GM12872 (cell line): ENCODE data around the gene RAB28.

Source experiments
- TF ChIP-seq, protein P1 (sequence below): IDR thresholded peaks from 3 replicates; pipeline ENCODE4 v1.5.1; 2011; ENCODE audit warnings: low read depth, mild to moderate bottlenecking, low read length, moderate library complexity; ENCODE audit not compliant: insufficient read depth

Gene RAB28

DNA sequence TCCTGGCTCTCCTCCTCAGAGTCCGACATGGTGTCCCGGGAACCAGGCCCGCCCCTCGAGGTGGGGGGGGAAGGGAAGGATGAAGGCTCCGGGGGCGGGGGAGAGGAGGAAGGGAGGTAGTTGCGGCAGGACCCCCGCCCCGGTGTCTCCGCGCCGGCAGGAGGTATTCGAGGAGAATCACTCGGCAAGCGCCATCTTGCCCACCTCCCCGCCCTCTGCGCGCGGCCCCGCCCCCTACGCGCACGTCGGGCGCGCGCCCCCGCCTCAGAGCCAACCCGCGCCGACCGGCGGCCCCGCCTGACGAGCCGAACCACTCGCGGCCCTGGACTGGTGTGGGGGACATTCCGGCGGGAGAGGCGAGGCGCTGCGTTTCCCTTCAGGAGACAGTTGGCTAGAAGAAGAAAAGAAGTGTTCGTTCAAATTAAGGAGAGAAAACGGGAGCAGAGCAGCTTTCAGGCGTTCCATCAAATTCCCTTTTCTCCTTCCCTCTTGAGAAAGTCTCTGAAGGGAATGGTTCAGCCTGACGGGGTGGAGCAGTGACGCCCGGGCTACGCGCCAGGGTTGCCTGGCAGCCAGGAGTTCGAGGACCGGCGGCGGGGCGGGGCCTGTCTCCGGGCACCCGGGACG is at the start of gene RAB28:
Gene RAB28, minus strand, starts transcription at position 219 of the 627 bp plus-strand sequence.
- TF ChIP-seq, protein P1, sequence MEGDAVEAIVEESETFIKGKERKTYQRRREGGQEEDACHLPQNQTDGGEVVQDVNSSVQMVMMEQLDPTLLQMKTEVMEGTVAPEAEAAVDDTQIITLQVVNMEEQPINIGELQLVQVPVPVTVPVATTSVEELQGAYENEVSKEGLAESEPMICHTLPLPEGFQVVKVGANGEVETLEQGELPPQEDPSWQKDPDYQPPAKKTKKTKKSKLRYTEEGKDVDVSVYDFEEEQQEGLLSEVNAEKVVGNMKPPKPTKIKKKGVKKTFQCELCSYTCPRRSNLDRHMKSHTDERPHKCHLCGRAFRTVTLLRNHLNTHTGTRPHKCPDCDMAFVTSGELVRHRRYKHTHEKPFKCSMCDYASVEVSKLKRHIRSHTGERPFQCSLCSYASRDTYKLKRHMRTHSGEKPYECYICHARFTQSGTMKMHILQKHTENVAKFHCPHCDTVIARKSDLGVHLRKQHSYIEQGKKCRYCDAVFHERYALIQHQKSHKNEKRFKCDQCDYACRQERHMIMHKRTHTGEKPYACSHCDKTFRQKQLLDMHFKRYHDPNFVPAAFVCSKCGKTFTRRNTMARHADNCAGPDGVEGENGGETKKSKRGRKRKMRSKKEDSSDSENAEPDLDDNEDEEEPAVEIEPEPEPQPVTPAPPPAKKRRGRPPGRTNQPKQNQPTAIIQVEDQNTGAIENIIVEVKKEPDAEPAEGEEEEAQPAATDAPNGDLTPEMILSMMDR = no peak

DNA sequence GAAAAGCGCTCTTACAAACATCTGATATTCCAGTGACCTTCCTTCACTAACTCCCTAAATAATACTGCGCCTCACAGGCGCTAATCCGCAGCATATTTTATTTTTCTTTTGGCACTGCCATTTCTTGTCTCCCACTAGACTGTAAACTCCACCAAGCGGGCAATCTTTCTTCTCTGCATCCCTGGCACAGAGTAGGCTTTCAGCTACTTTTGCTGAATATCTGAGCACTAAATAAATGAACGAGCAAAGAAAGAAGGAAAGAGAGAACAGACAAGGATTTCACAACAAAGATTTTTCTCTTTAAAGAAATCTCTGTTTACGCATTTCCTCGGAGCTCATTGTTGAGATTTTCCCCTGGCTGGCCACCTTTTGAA is 47.5 kb upstream of the RAB28 start:
- TF ChIP-seq, protein P1 = no peak

DNA sequence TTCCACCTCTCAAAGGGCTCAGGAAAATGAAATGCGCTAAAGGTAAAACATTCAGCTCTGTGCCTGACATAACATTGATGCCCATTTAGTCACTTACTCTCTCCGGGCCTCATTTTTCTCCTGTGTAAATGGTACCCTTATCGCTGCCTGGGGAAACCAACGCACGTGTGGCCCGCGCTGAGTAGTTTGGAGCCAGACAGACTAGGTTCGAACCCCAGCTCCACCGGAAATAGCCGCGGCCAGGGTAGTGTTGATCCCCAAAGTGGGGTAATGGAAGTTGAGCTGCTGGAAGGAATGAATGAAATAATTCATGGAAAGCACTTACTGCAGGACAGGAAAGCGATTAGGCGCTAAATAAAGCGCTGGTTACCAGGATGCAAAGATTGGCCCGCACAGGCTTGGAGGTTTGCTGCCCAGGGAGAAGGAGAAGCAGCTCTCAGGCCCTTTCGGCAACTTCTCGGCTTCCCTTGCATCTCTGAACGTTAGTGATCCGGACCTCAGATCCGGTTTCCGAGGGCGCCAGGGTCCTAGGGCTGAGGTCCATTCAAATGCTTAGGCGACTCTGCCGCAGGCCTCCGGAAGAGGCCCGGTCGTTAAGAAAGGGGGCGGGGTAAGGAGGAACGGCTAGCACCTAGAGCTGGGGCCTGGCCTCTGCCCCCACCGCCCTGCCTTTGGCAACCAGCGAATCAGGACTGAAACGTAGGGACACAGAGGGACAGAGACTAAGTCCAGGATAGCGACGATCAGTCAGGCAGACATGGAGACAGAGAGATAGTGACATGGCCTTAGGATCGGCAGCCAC is 46.9 kb upstream of the RAB28 start:
- TF ChIP-seq, protein P1 = no peak

DNA sequence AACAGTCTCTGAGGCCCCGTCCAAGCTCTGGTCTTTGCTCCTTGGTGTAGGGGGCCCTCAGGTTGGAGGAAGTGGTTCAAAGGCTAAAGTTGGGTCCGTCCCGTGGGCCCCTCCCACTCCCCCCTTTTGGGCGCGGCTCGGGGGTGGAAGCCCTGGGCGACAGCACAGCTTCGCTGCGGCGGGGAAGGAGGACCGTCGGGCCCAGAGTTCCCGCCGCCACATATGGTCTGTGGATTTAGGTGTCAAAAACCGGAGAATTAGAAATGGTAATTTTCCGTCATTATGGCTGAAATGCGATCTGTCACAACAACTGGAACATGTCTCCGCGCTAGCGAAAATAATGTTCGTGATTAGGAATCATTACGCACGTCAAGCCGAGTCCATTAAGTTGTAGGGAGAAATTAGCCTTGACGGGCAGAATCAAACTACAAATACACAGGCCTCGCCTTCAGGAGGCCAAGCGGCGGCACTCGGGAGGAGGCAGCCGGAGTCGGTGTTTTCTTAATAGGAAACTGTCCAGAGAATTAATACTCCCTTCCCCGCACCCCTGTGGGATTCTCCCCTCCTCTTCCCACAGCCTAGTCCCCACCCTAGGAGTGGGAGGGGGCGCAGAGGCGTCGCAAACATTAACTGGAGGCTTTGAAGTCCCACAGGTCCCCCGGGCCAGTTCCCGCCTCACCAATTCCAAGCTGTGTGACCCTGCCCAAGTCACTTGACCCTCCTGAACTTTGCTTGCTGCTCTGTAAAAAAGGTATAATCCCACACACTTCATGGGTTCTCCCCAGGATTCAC is 45.2 kb upstream of the RAB28 start:
- TF ChIP-seq, protein P1 = no peak

DNA sequence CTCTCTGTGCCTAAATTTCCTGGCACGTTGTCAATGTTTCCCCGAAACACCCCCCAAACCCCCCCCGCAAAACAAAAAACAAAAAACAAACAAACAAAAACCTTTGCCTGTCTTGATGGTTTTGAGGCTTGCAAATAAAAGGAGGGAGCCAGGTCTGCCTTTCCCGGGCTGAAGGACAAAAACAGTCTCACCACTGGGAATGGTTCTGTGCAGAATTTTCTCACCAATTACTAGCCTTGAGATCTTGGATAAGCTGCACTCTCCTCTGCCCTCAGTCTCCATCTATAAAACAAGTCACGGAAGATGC is 44.6 kb upstream of the RAB28 start:
- TF ChIP-seq, protein P1 = no peak

DNA sequence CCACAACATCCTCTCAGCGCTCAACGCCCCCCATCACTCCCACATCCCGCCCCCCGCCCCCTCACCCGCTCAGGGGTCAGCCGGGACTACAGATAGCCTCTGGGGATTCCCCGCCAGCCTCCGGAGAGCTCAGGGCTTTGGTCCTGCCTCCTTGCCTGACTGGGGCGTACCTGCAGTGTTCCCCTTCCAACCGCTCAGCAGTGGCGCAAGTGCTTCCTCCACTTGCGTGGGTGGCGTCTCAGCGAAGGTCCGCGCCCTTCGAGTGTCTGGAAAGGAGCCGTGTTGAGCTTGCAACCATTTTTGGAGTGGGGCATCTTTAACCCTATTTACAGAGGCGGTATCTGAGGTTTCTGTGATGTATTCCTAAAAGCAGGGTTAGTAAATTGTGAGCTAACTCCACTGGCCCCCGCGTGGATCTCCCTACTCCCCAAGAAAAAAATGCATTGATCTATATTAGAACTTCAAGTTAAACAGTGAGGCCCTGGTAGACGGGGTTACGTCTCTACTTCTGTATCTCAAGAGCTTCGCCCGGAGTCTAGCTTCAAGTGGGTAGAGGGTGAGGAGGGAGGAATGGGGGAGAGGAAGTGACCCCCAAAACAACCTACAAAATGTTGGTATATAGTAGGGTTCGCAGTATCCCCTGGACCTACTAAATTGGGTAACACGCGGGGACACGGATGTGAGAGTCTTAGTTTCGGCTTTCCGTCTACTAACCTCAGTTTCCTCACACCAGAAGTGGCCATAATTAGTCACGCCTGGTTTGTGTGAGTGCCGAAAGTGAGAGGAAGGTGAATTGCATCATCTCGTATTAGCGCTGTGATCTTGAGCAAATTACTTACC is 44.1 kb upstream of the RAB28 start:
- TF ChIP-seq, protein P1 = no peak
